ENCODE measurements around the gene OR6C65. TPM values are rescaled to one million over a fixed set of nuclear protein-coding genes. Genes with fewer than 3 reads are reported as not detected.
"Not testable (repeated sequence)": the region's sequence is repeated elsewhere in the genome, so short reads cannot be mapped to it uniquely, and the experiment has no call there.

Gene OR6C65
- total RNA-seq, result not detected
- polyA plus RNA-seq, result not detected
- long read RNA-seq, donor 1, result 0 reads
- long read RNA-seq, donor 2, result 0 reads

DNA sequence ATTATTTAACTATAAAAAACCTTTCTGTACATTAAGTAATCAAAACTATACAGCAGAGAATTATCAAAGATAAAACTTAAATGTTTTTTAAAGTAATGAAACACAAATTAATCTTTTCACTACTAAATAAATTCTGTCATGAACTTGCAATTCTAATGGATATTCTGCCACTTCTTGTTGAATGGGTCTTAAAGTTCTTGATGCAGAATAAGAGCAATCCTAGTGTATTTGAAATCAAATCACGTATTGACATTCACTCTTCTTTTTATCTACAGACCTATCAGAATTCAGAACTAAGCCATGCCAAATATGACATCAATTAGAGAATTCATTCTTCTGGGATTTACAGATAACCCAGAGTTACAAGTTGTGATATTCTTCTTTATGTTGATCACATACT lies at the start of gene OR6C65:
TSS of gene OR6C65 (plus strand) at position 301 of the 400 bp plus-strand sequence. CDS start at position 301, 0 bp downstream.
- Histone ChIP-seq H3K4me1 (ENCODE audit: control insufficient read depth in 1 of 2, insufficient read depth in 2 of 2, low read length in 2 of 2) (no peaks in the 10 kb centered on the region), H3K4me3 (ENCODE audit: low read length in 2 of 2) (no peak within 1 kb of the TSS), H3K27ac (ENCODE audit: low read depth in 1 of 2, low read length in 2 of 2) (no peak within 1 kb of the TSS), H3K36me3 (ENCODE audit: control insufficient read depth in 1 of 2, insufficient read depth in 2 of 2, low read length in 1 of 2) (no peaks in the 10 kb centered on the region), H3K27me3 (ENCODE audit: control insufficient read depth in 1 of 2, insufficient read depth in 2 of 2, low read length in 1 of 2) (no peaks in the 10 kb centered on the region), H3K9me3 (ENCODE audit: control insufficient read depth, low read length) (no peaks in the 10 kb centered on the region)
- ATAC-seq (ENCODE audit: low FRiP score) (no peak), DNase-seq (no peak)
- WGBS, 2 donors, result 91 to 93% methylated on average over 1 of the region's 1 CpG
- intact Hi-C loops (cut with DNase I), result no loop called here

- ATAC-seq (ENCODE audit: low FRiP score); H3K27me3 ChIP-seq (ENCODE audit: control insufficient read depth in 1 of 2, insufficient read depth in 2 of 2, low read length in 1 of 2); H3K27ac ChIP-seq (ENCODE audit: low read depth in 1 of 2, low read length in 2 of 2); H3K36me3 ChIP-seq (ENCODE audit: control insufficient read depth in 1 of 2, insufficient read depth in 2 of 2, low read length in 1 of 2); DNase-seq; H3K4me3 ChIP-seq (ENCODE audit: low read length in 2 of 2); H3K4me1 ChIP-seq (ENCODE audit: control insufficient read depth in 1 of 2, insufficient read depth in 2 of 2, low read length in 2 of 2); intact Hi-C loops (cut with DNase I); H3K9me3 ChIP-seq (ENCODE audit: control insufficient read depth, low read length): not testable (repeated sequence)
- WGBS, 2 donors, result 59 to 65% methylated on average over 4 of the region's 4 CpGs
Measured at GRCh38 chr12:55355338-55355737, 45.0 kb upstream of the OR6C65 start.

DNA sequence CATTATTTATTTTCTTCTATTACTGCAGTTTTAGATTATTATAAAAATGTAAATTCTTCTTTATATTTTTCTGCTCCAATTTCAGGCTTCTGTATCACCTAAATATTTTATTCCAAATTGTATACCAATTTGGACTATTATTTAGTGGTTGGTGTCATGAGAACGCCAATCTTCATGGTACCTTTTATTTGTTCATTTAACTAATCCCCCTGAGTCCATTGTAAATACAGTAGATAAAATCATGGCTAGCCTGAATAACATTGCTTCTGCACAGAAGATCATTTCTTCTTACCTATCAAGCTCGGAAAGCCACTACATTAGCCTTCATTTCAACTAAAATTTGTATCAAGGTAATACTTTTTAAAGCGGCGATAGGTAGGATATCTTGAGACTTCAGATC lies 37.7 kb upstream of the OR6C65 start, which contains the start of gene OR6C75:
TSS of gene OR6C75 (plus strand) at position 301 of the 400 bp plus-strand sequence. CDS start 2,136 bp downstream, outside the sequence.
- no peaks in the 10 kb centered on the region for H3K9me3 ChIP-seq (ENCODE audit: control insufficient read depth, low read length)
- 83 to 85% methylated on average over 4 of the region's 4 CpGs for WGBS, 2 donors
- H3K4me1 ChIP-seq (ENCODE audit: control insufficient read depth in 1 of 2, insufficient read depth in 2 of 2, low read length in 2 of 2), result no peaks in the 10 kb centered on the region
- intact Hi-C loops (cut with DNase I), result no loop called here
- ATAC-seq (ENCODE audit: low FRiP score), result no peak
- no peaks in the 10 kb centered on the region for H3K36me3 ChIP-seq (ENCODE audit: control insufficient read depth in 1 of 2, insufficient read depth in 2 of 2, low read length in 1 of 2)
- H3K4me3 ChIP-seq (ENCODE audit: low read length in 2 of 2), result no peak within 1 kb of the TSS
- H3K27ac ChIP-seq (ENCODE audit: low read depth in 1 of 2, low read length in 2 of 2), result no peak within 1 kb of the TSS
- no peaks in the 10 kb centered on the region for H3K27me3 ChIP-seq (ENCODE audit: control insufficient read depth in 1 of 2, insufficient read depth in 2 of 2, low read length in 1 of 2)
- DNase-seq, result no peak

GRCh38 chr12:55365086-55365485 lies 35.2 kb upstream of the OR6C65 start:
- no peak for ATAC-seq (ENCODE audit: low FRiP score)
- Histone ChIP-seq H3K36me3 (ENCODE audit: control insufficient read depth in 1 of 2, insufficient read depth in 2 of 2, low read length in 1 of 2) (no peaks in the 10 kb centered on the region), H3K9me3 (ENCODE audit: control insufficient read depth, low read length) (no peaks in the 10 kb centered on the region), H3K4me1 (ENCODE audit: control insufficient read depth in 1 of 2, insufficient read depth in 2 of 2, low read length in 2 of 2) (no peaks in the 10 kb centered on the region), H3K27ac (ENCODE audit: low read depth in 1 of 2, low read length in 2 of 2) (no peak overlapping the region), H3K27me3 (ENCODE audit: control insufficient read depth in 1 of 2, insufficient read depth in 2 of 2, low read length in 1 of 2) (no peaks in the 10 kb centered on the region), H3K4me3 (ENCODE audit: low read length in 2 of 2) (no peak overlapping the region)
- intact Hi-C loops (cut with DNase I), result no loop called here
- no peak for DNase-seq
- WGBS, 2 donors, result 56 to 59% methylated on average over 3 of the region's 3 CpGs

- no peak for DNase-seq
- H3K9me3 ChIP-seq (ENCODE audit: control insufficient read depth, low read length), result peaks cover 1% of the 10 kb centered on the region
- no peaks in the 10 kb centered on the region for H3K4me1 ChIP-seq (ENCODE audit: control insufficient read depth in 1 of 2, insufficient read depth in 2 of 2, low read length in 2 of 2)
- no peak overlapping the region for H3K4me3 ChIP-seq (ENCODE audit: low read length in 2 of 2)
- no peak for ATAC-seq (ENCODE audit: low FRiP score)
- no peaks in the 10 kb centered on the region for H3K36me3 ChIP-seq (ENCODE audit: control insufficient read depth in 1 of 2, insufficient read depth in 2 of 2, low read length in 1 of 2)
- H3K27me3 ChIP-seq (ENCODE audit: control insufficient read depth in 1 of 2, insufficient read depth in 2 of 2, low read length in 1 of 2), result no peaks in the 10 kb centered on the region
- no peak overlapping the region for H3K27ac ChIP-seq (ENCODE audit: low read depth in 1 of 2, low read length in 2 of 2)
- WGBS, 2 donors, result 68 to 80% methylated on average over 4 of the region's 4 CpGs
- intact Hi-C loops (cut with DNase I), result no loop called here
Measured at GRCh38 chr12:55372521-55372920, 27.8 kb upstream of the OR6C65 start.

GRCh38 chr12:55385891-55386290 lies 14.4 kb upstream of the OR6C65 start:
- Histone ChIP-seq H3K9me3 (ENCODE audit: control insufficient read depth, low read length) (no peaks in the 10 kb centered on the region), H3K4me3 (ENCODE audit: low read length in 2 of 2) (no peak overlapping the region), H3K27ac (ENCODE audit: low read depth in 1 of 2, low read length in 2 of 2) (no peak overlapping the region), H3K36me3 (ENCODE audit: control insufficient read depth in 1 of 2, insufficient read depth in 2 of 2, low read length in 1 of 2) (no peaks in the 10 kb centered on the region), H3K27me3 (ENCODE audit: control insufficient read depth in 1 of 2, insufficient read depth in 2 of 2, low read length in 1 of 2) (no peaks in the 10 kb centered on the region), H3K4me1 (ENCODE audit: control insufficient read depth in 1 of 2, insufficient read depth in 2 of 2, low read length in 2 of 2) (no peaks in the 10 kb centered on the region)
- ATAC-seq (ENCODE audit: low FRiP score) (no peak), DNase-seq (no peak)
- intact Hi-C loops (cut with DNase I), result no loop called here

DNA sequence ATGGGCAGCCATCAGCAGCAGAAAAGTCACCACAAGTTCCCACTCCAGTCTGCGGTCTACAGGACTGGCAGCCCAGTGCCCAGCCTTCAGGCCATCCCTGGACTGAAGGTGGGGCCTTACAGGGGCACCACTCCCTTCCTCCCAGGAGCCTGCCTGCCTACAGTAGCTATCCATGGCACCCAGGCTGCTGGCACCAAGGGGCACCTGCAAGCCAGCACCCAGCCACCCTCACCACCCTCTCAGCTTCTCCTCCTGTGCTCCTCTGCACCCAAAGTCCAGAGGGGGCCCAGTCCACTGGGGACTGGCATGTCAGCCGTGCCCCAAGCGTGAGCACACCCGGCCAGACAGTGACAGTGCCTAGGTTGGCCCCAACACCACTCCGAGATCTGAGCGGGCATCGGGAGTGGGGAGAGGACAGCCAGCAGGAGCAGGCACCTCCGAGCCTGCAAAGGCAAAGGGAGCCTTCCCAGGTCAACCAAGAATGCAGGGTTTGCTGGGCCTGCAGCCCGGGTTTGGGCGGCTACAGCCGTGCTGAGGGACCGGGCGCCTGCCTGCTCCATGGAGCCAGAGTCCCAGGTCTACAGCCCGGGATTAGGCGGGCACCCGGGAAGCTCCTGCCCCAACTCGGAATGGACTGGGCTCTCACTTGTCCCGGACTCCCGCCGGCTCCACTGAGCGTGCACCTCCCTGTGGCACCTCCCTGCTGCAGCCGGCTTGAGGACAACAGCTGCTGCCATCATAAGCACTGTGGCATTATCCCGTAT lies 8.1 kb upstream of the OR6C65 start:
- Histone ChIP-seq H3K9me3 (ENCODE audit: control insufficient read depth, low read length) (no peaks in the 10 kb centered on the region), H3K27ac (ENCODE audit: low read depth in 1 of 2, low read length in 2 of 2) (no peak overlapping the region), H3K4me3 (ENCODE audit: low read length in 2 of 2) (no peak overlapping the region), H3K4me1 (ENCODE audit: control insufficient read depth in 1 of 2, insufficient read depth in 2 of 2, low read length in 2 of 2) (no peaks in the 10 kb centered on the region), H3K36me3 (ENCODE audit: control insufficient read depth in 1 of 2, insufficient read depth in 2 of 2, low read length in 1 of 2) (no peaks in the 10 kb centered on the region), H3K27me3 (ENCODE audit: control insufficient read depth in 1 of 2, insufficient read depth in 2 of 2, low read length in 1 of 2) (no peaks in the 10 kb centered on the region)
- 86 to 90% methylated on average over 23 of the region's 23 CpGs for WGBS, 2 donors
- peak in 1 of 2 donors; percentile 60 for DNase-seq
- intact Hi-C loops (cut with DNase I), result no loop called here
- ATAC-seq (ENCODE audit: low FRiP score), result no peak

GRCh38 chr12:55396326-55396725 lies 4.0 kb upstream of the OR6C65 start:
- Histone ChIP-seq H3K9me3 (ENCODE audit: control insufficient read depth, low read length) (no peaks in the 10 kb centered on the region), H3K27ac (ENCODE audit: low read depth in 1 of 2, low read length in 2 of 2) (no peak overlapping the region), H3K4me1 (ENCODE audit: control insufficient read depth in 1 of 2, insufficient read depth in 2 of 2, low read length in 2 of 2) (no peaks in the 10 kb centered on the region), H3K4me3 (ENCODE audit: low read length in 2 of 2) (no peak overlapping the region), H3K27me3 (ENCODE audit: control insufficient read depth in 1 of 2, insufficient read depth in 2 of 2, low read length in 1 of 2) (no peaks in the 10 kb centered on the region), H3K36me3 (ENCODE audit: control insufficient read depth in 1 of 2, insufficient read depth in 2 of 2, low read length in 1 of 2) (no peaks in the 10 kb centered on the region)
- WGBS, 2 donors, result 50 to 61% methylated on average over 1 of the region's 1 CpG
- ATAC-seq (ENCODE audit: low FRiP score) (no peak), DNase-seq (no peak)
- intact Hi-C loops (cut with DNase I), result no loop called here

GRCh38 chr12:55407866-55408265 lies 7.5 kb downstream of the OR6C65 start:
- WGBS, 2 donors, result 71 to 73% methylated on average over 1 of the region's 1 CpG
- no peak for ATAC-seq (ENCODE audit: low FRiP score)
- H3K27ac ChIP-seq (ENCODE audit: low read depth in 1 of 2, low read length in 2 of 2), result no peak overlapping the region

More at GRCh38 chr12:55407866-55408265, 7.5 kb downstream of the OR6C65 start:
- Histone ChIP-seq H3K27me3 (ENCODE audit: control insufficient read depth in 1 of 2, insufficient read depth in 2 of 2, low read length in 1 of 2) (no peaks in the 10 kb centered on the region), H3K4me3 (ENCODE audit: low read length in 2 of 2) (no peak overlapping the region), H3K9me3 (ENCODE audit: control insufficient read depth, low read length) (no peaks in the 10 kb centered on the region), H3K36me3 (ENCODE audit: control insufficient read depth in 1 of 2, insufficient read depth in 2 of 2, low read length in 1 of 2) (no peaks in the 10 kb centered on the region), H3K4me1 (ENCODE audit: control insufficient read depth in 1 of 2, insufficient read depth in 2 of 2, low read length in 2 of 2) (no peaks in the 10 kb centered on the region)
- no peak for DNase-seq
- intact Hi-C loops (cut with DNase I), result no loop called here

Measured in aorta (tissue), 5 donors.